Naive B cell (primary cell): ENCODE measurements around the gene JAM3. TPM values are rescaled to one million over a fixed set of nuclear protein-coding genes. Genes with fewer than 3 reads are reported as not detected.

Experiments
- ATAC-seq, 2 donors: fragments of 150-1000 bp; cut with Tn5 transposase; 2 replicates each; pipeline ENCODE4 v1.10.0; 2021; ENCODE audit warnings: low read depth in 2 of 2, mild to moderate bottlenecking in 2 of 2, moderate library complexity in 2 of 2
- DNase-seq: peaks from one replicate; pipeline ENCODE4 v3.0.0; 2022
- H3K27ac Mint-ChIP-seq, 6 donors: one replicate each; pipeline ENCODE4 v1.8.0; 2020 to 2022; ENCODE audit warnings: mild to moderate bottlenecking in 6 of 6, mixed read lengths in 6 of 6, moderate library complexity in 5 of 6, inconsistent platforms in 2 of 6
- H3K27me3 Mint-ChIP-seq, 3 donors: one replicate each; pipeline ENCODE4 v1.8.0; 2021 to 2022; ENCODE audit warnings: mixed read lengths in 3 of 3, mild to moderate bottlenecking in 1 of 3
- H3K36me3 Mint-ChIP-seq, 2 donors: one replicate each; pipeline ENCODE4 v1.8.0; 2020 to 2022; ENCODE audit warnings: mixed read lengths in 2 of 2, inconsistent platforms in 1 of 2, mild to moderate bottlenecking in 1 of 2
- H3K4me1 Mint-ChIP-seq, 3 donors: one replicate each; pipeline ENCODE4 v1.8.0; 2020 to 2022; ENCODE audit warnings: mixed read lengths in 3 of 3, inconsistent platforms in 1 of 3, mild to moderate bottlenecking in 1 of 3, moderate library complexity in 1 of 3
- H3K4me3 Mint-ChIP-seq, 8 donors: one replicate each; pipeline ENCODE4 v1.8.0; 2020 to 2022; ENCODE audit warnings: mild to moderate bottlenecking in 8 of 8, mixed read lengths in 8 of 8, moderate library complexity in 8 of 8, inconsistent platforms in 2 of 8
- H3K9me3 Mint-ChIP-seq, 7 donors: one replicate each; pipeline ENCODE4 v1.8.0; 2020 to 2022; ENCODE audit warnings: mixed read lengths in 7 of 7, mild to moderate bottlenecking in 5 of 7, inconsistent platforms in 2 of 7, moderate library complexity in 1 of 7
- polyA plus RNA-seq, 6 donors: library from polyadenylated mRNA; unstranded; fragments of 300-500 nt; fragmentation: Illumina TruSeq; gene quantifications; one replicate each; pipeline ENCODE4 v1.2.3, GENCODE V29; 2021; ENCODE audit warnings: low read depth in 6 of 6

Gene JAM3
- polyA plus RNA-seq, 6 donors from 2014 or later: 5.3 to 10.6 (median 6.5) TPM

DNA sequence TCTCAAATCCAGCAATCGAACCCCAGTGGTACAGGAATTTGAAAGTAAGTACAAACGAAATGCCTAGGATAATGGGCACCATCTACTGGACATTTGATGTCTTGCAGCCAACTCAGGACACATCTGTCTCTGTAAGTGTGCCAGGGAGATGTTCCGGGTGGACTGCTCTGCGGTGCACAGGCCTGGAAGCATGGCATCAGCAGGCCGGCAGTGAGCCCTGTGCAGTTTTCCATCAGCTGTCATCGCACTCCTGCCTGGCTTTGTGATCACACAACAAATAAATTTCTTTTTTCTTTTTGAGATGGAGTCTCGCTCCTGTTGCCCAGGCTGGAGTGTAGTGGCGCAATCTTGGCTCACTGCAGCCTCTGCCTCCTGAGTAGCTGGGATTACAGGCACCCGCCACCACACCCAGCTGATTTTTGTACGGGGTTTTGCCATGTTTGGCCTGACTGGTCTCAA is 71.0 kb downstream of the JAM3 start:
- Mint-ChIP-seq H3K4me3 (no peak overlapping the region), H3K4me1 (peaks cover 0 to 3% (median 2%) of the 10 kb centered on the region in 3 donors), H3K27me3 (no peaks in the 10 kb centered on the region), H3K36me3 (peaks cover 8 to 27% of the 10 kb centered on the region in 2 donors), H3K27ac (peak overlapping the region in 1 of 6 donors; percentile 39), H3K9me3 (peaks cover 0 to under 1% (median 0%) of the 10 kb centered on the region in 7 donors)
- DNase-seq (peak; percentile 37), ATAC-seq (peak; percentile 55 to 61)

DNA sequence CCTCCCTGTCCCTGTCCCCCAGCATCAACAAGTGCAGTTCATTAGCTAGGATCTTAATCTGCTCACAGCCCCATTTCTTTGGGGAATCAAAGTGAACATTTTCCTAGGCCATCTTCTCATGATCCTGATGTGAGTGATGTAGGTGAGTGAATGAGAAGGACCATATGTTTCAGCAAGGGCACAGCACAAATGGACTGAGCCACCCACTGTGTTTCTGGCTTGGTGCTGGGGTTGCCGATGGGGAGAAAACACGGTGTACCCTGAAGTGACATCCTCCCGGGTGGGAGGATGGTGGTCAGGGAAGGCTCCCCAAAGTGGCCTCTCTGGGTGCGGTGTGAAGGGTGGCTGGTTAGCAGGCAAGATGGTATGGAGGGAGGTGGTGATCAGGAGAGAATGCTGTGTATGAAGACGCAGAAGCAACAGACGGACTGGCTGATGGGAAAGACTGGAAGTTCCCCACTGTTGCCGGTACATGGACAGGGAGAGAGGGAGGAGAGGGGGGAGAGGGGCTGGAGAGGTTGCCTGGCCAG is 72.2 kb downstream of the JAM3 start:
- peak overlapping the region in 2 of 6 donors; percentile 3 to 37 for H3K27ac Mint-ChIP-seq
- ATAC-seq (no peak), DNase-seq (no peak)
- H3K9me3 Mint-ChIP-seq: no peaks in the 10 kb centered on the region
- H3K4me1 Mint-ChIP-seq: peaks cover 0 to 4% (median 3%) of the 10 kb centered on the region in 3 donors
- H3K36me3 Mint-ChIP-seq: peaks cover 8 to 32% of the 10 kb centered on the region in 2 donors
- peak overlapping the region in 1 of 8 donors; percentile 1 for H3K4me3 Mint-ChIP-seq
- H3K27me3 Mint-ChIP-seq: no peaks in the 10 kb centered on the region

DNA sequence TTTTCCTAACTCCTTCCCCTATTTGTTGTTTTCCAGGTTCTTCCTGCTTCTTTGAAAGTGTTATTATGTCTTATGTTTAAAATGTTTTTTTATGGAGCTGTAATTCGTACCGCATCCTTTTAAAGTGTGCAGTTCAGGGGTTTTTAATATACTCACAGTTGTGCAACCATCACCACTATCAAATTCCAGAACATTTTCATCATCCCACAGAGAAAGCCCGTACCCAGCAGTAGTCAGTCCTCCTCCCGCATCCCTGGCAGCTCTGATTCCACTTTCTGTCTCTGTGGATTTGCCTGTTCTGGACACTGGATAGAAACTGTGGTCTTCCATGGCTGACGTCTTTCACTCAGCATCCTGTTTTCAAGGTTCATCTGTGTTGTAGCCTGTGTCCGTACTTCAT is 73.7 kb downstream of the JAM3 start:
- peak overlapping the region in 2 of 6 donors; percentile 11 to 18 for H3K27ac Mint-ChIP-seq
- H3K4me1 Mint-ChIP-seq: peaks cover 0 to 4% (median 3%) of the 10 kb centered on the region in 3 donors
- DNase-seq (no peak), ATAC-seq (no peak)
- H3K4me3 Mint-ChIP-seq: no peak overlapping the region
- H3K27me3 Mint-ChIP-seq: no peaks in the 10 kb centered on the region
- H3K9me3 Mint-ChIP-seq: no peaks in the 10 kb centered on the region
- peaks cover 8 to 32% of the 10 kb centered on the region in 2 donors for H3K36me3 Mint-ChIP-seq

- DNase-seq: no peak
- Mint-ChIP-seq H3K27ac (peak overlapping the region in 1 of 6 donors; percentile 65), H3K27me3 (no peaks in the 10 kb centered on the region), H3K9me3 (no peaks in the 10 kb centered on the region), H3K4me3 (no peak overlapping the region), H3K36me3 (peaks cover 8 to 32% of the 10 kb centered on the region in 2 donors), H3K4me1 (peaks cover 0 to 4% (median 3%) of the 10 kb centered on the region in 3 donors)
- ATAC-seq: no peak
Observed at GRCh38 chr11:134143801-134144200, 74.9 kb downstream of the JAM3 start.

- no peak for DNase-seq
- peaks cover 8 to 32% of the 10 kb centered on the region in 2 donors for H3K36me3 Mint-ChIP-seq
- H3K4me3 Mint-ChIP-seq: no peak overlapping the region
- H3K4me1 Mint-ChIP-seq: peaks cover 0 to 4% (median 0%) of the 10 kb centered on the region in 3 donors
- no peaks in the 10 kb centered on the region for H3K27me3 Mint-ChIP-seq
- peak overlapping the region in 2 of 6 donors; percentile 19 to 37 for H3K27ac Mint-ChIP-seq
- no peaks in the 10 kb centered on the region for H3K9me3 Mint-ChIP-seq
- no peak for ATAC-seq
Observed at GRCh38 chr11:134144744-134145143, 75.9 kb downstream of the JAM3 start.

DNA sequence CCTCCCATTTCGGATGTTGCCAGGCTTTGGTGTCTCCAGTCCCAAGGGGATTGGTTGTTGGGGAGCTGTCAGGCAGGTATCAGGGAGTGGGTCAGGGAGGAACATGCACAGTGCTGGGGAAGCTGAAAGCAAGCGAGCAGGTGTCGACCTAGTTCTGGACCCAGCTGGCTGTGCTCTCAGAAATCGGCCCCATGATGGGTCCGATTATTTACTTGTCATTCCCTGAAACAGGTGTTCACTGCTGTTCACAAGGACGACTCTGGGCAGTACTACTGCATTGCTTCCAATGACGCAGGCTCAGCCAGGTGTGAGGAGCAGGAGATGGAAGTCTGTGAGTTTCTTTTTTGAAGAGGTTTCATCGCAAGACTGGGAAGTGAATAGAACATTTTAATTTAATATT is 76.8 kb downstream of the JAM3 start:
- ATAC-seq (no peak), DNase-seq (no peak)
- Mint-ChIP-seq H3K4me1 (peaks cover 0 to 4% (median 0%) of the 10 kb centered on the region in 3 donors), H3K36me3 (peaks cover 8 to 32% of the 10 kb centered on the region in 2 donors), H3K27ac (peak overlapping the region in 1 of 6 donors; percentile 44), H3K27me3 (no peaks in the 10 kb centered on the region), H3K9me3 (no peaks in the 10 kb centered on the region), H3K4me3 (no peak overlapping the region)

DNA sequence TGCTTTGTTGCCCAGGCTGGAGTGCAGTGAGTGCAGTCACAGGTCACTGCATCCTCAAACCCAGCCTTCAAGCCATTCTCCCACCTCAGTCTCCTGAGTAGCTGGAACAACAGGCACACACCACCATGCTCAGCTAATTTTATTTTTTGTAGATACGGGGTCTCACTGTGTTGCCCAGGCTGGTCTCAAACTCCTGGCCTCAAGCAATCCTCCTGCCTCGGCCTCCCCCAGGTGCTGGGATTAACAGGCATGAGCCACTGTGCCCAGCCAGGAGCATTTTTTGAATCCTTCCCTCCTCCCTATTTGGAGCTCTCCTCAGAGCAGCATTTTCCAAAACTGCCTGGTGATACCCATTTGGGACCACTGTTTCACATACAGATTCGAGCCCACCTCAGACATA is 77.7 kb downstream of the JAM3 start:
- Mint-ChIP-seq H3K4me1 (peaks cover 0 to 4% (median 0%) of the 10 kb centered on the region in 3 donors), H3K27me3 (no peaks in the 10 kb centered on the region), H3K9me3 (no peaks in the 10 kb centered on the region), H3K27ac (peak overlapping the region in 1 of 6 donors; percentile 78), H3K36me3 (peaks cover 8 to 23% of the 10 kb centered on the region in 2 donors), H3K4me3 (no peak overlapping the region)
- no peak for DNase-seq
- no peak for ATAC-seq

- Mint-ChIP-seq H3K4me1 (peaks cover 0 to 4% (median 0%) of the 10 kb centered on the region in 3 donors), H3K4me3 (no peak overlapping the region), H3K27me3 (no peaks in the 10 kb centered on the region), H3K27ac (peak overlapping the region in 1 of 6 donors; percentile 51), H3K36me3 (peaks cover 4 to 18% of the 10 kb centered on the region in 2 donors), H3K9me3 (no peaks in the 10 kb centered on the region)
- DNase-seq (no peak), ATAC-seq (no peak)
Observed at GRCh38 chr11:134149371-134149770, 80.5 kb downstream of the JAM3 start.

GRCh38 chr11:134150195-134150903 is 81.5 kb downstream of the JAM3 start:
- peaks cover 4 to 15% of the 10 kb centered on the region in 2 donors for H3K36me3 Mint-ChIP-seq
- H3K27me3 Mint-ChIP-seq: no peaks in the 10 kb centered on the region
- no peak overlapping the region for H3K4me3 Mint-ChIP-seq
- H3K9me3 Mint-ChIP-seq: no peaks in the 10 kb centered on the region
- no peak for ATAC-seq
- peak overlapping the region in 1 of 6 donors; percentile 20 for H3K27ac Mint-ChIP-seq
- H3K4me1 Mint-ChIP-seq: peaks cover 0 to 4% (median 0%) of the 10 kb centered on the region in 3 donors
- no peak for DNase-seq

GRCh38 chr11:134151083-134151747 is 82.3 kb downstream of the JAM3 start:
- H3K27me3 Mint-ChIP-seq: no peaks in the 10 kb centered on the region
- no peak for DNase-seq
- ATAC-seq: no peak
- peak overlapping the region in 1 of 6 donors; percentile 86 for H3K27ac Mint-ChIP-seq
- H3K4me3 Mint-ChIP-seq: peak overlapping the region in 1 of 8 donors; percentile 1
- peaks cover 0 to 4% (median 0%) of the 10 kb centered on the region in 3 donors for H3K4me1 Mint-ChIP-seq
- no peaks in the 10 kb centered on the region for H3K9me3 Mint-ChIP-seq
- H3K36me3 Mint-ChIP-seq: peaks cover 4 to 15% of the 10 kb centered on the region in 2 donors

- H3K36me3 Mint-ChIP-seq: peaks cover 9 to 22% of the 10 kb centered on the region in 2 donors
- no peak for ATAC-seq
Observed at GRCh38 chr11:134152696-134153095, 83.8 kb downstream of the JAM3 start.

DNA sequence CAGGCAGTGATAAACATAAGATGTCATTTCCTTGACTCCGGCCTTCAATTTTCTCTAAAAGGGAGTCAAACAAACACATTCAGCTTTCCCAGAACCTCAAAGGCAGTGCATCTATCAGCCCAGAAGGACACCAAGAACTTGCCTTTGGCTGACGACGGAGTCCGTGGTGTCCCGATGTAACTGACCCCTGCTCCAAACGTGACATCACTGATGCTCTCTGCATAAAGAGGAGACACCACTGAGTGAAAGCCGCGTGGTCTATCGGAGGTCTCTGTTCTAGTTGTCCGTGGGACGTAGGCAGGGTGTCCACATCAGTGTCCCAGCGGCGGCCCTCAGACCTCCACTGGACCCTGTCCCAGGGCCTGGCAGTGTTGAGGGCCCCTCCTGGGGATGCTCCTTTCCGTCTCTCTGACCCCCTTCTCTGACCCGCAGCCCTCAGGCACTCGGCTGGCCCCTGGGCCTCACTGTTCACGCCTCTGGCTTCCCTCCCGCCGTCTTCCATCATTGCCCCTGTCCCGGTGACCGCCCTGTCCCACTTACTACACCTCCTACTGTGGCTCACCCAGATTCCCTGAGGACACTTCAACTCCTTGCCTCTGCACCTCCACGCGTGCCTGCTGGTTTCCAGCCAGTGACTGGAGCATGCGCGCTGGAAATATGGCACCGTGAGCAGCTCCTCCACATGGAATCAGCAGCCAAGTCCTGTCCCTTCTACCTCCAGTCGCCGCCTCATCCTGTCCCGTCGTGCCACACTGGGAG is 84.5 kb downstream of the JAM3 start:
- H3K9me3 Mint-ChIP-seq: no peaks in the 10 kb centered on the region

More at GRCh38 chr11:134152696-134153095, 83.8 kb downstream of the JAM3 start:
- no peaks in the 10 kb centered on the region for H3K27me3 Mint-ChIP-seq
- peak overlapping the region in 1 of 8 donors; percentile 35 for H3K4me3 Mint-ChIP-seq
- DNase-seq: no peak
- peaks cover 0 to 4% (median 0%) of the 10 kb centered on the region in 3 donors for H3K4me1 Mint-ChIP-seq
- no peaks in the 10 kb centered on the region for H3K9me3 Mint-ChIP-seq
- peak overlapping the region in 1 of 6 donors; percentile 4 for H3K27ac Mint-ChIP-seq

DNA sequence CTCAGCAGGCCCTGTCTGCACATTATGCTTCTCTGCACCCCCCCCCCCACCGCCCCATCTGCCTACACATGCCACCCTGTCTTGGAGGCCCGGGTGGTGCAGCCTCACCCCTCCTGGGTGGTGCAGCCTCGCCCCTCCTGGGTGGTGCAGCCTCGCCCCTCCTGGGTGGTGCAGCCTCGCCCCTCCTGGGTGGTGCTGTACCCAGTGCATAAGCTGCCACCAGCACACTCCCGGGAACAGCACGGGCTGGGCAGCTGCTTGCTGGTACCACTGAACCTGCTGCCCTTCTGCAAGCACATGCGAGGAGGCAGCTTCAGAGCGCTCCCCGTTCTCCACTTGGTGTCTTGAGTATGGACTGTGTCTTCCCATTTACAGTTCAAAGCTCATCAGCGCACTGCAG is 85.6 kb downstream of the JAM3 start:
- no peak for DNase-seq
- H3K9me3 Mint-ChIP-seq: no peaks in the 10 kb centered on the region
- H3K4me1 Mint-ChIP-seq: peaks cover 0 to 4% (median 0%) of the 10 kb centered on the region in 3 donors
- H3K27ac Mint-ChIP-seq: no peak overlapping the region
- ATAC-seq: no peak
- no peak overlapping the region for H3K4me3 Mint-ChIP-seq
- H3K27me3 Mint-ChIP-seq: no peaks in the 10 kb centered on the region
- peaks cover 9 to 26% of the 10 kb centered on the region in 2 donors for H3K36me3 Mint-ChIP-seq

More for the DNA sequence above, 84.5 kb downstream of the JAM3 start:
- peaks cover 0 to 4% (median 0%) of the 10 kb centered on the region in 3 donors for H3K4me1 Mint-ChIP-seq
- peak overlapping the region in 1 of 8 donors; percentile 81 for H3K4me3 Mint-ChIP-seq
- peak; percentile 3 for DNase-seq
- no peaks in the 10 kb centered on the region for H3K27me3 Mint-ChIP-seq
- peaks cover 9 to 22% of the 10 kb centered on the region in 2 donors for H3K36me3 Mint-ChIP-seq
- no peak for ATAC-seq
- peak overlapping the region in 1 of 6 donors; percentile 72 for H3K27ac Mint-ChIP-seq
